ENCODE results near the gene SCD5.

GRCh38 chr4:82610041-82610440, 188.6 kb downstream of the SCD5 start:
- TF ChIP-seq CTCF (conservative IDR thresholded peaks at IDR 0.05; ENCODE audit: low read depth in 2 of 2), result no peak
- TF ChIP-seq POLR2AphosphoS5 (IDR thresholded peaks at IDR 0.05; ENCODE audit: low read depth), result no peak
- no peak for TF ChIP-seq ZNF331 (CRISPR knock-in tag; IDR thresholded peaks at IDR 0.05; ENCODE audit: low read depth)

Data from GM23338 (cell line).